Stimulated activated memory B cell treated with anti-CD40 and anti-IgM and Interleukin-4, amounts not matched to agents 10 μg/mL and 1 μg/mL and 100 μg/mL, for 72 hours (primary cell): ENCODE measurements around the gene MAGOH.
"Not testable (repeated sequence)": the region's sequence is repeated elsewhere in the genome, so short reads cannot be mapped to it uniquely, and the experiment has no call there.

Experiments
- ATAC-seq: fragments of 150-1000 bp; cut with Tn5 transposase; 2 replicates; pipeline ENCODE4 v1.10.0; 2021
- H3K27ac Mint-ChIP-seq: one replicate; pipeline ENCODE4 v1.8.0; 2022; ENCODE audit warnings: mild to moderate bottlenecking, mixed read lengths
- H3K27me3 Mint-ChIP-seq: one replicate; pipeline ENCODE4 v1.8.0; 2022; ENCODE audit warnings: mixed read lengths
- H3K36me3 Mint-ChIP-seq: one replicate; pipeline ENCODE4 v1.8.0; 2022; ENCODE audit warnings: mixed read lengths
- H3K4me1 Mint-ChIP-seq: one replicate; pipeline ENCODE4 v1.8.0; 2022; ENCODE audit warnings: mixed read lengths
- H3K4me3 Mint-ChIP-seq: one replicate; pipeline ENCODE4 v1.8.0; 2022; ENCODE audit warnings: mild to moderate bottlenecking, moderate library complexity, mixed read lengths
- H3K9me3 Mint-ChIP-seq: one replicate; pipeline ENCODE4 v1.8.0; 2022; ENCODE audit warnings: mixed read lengths

MAGOH gene

GRCh38 chr1:53238197-53239155, at the start of gene MAGOH:
MAGOH (minus strand) TSS chr1:53238518; CDS start chr1:53238448, 70 bp downstream.
- Mint-ChIP-seq H3K27me3 (no peaks in the 10 kb centered on the region), H3K36me3 (peaks cover 27% of the 10 kb centered on the region), H3K9me3 (peaks cover 3% of the 10 kb centered on the region), H3K27ac (peak within 1 kb of the TSS; percentile 98), H3K4me1 (peaks cover 34% of the 10 kb centered on the region), H3K4me3 (peak within 1 kb of the TSS; percentile 100)
- ATAC-seq: peak; percentile 100

- Mint-ChIP-seq H3K27me3 (no peaks in the 10 kb centered on the region), H3K27ac (no peak overlapping the region)
These were observed 48.6 kb upstream of the MAGOH start for GRCh38 chr1:53286955-53287354.

GRCh38 chr1:53285969-53286760, 47.8 kb upstream of the MAGOH start:
- H3K27ac Mint-ChIP-seq: no peak overlapping the region
- peak; percentile 67 for ATAC-seq
- no peaks in the 10 kb centered on the region for H3K9me3 Mint-ChIP-seq
- no peaks in the 10 kb centered on the region for H3K4me1 Mint-ChIP-seq
- H3K27me3 Mint-ChIP-seq: no peaks in the 10 kb centered on the region
- no peak overlapping the region for H3K4me3 Mint-ChIP-seq
- peaks cover 48% of the 10 kb centered on the region for H3K36me3 Mint-ChIP-seq

More at GRCh38 chr1:53286955-53287354, 48.6 kb upstream of the MAGOH start:
- no peak for ATAC-seq
- H3K9me3 Mint-ChIP-seq: no peaks in the 10 kb centered on the region
- H3K36me3 Mint-ChIP-seq: peaks cover 47% of the 10 kb centered on the region
- peaks cover under 1% of the 10 kb centered on the region for H3K4me1 Mint-ChIP-seq
- no peak overlapping the region for H3K4me3 Mint-ChIP-seq

- no peaks in the 10 kb centered on the region for H3K9me3 Mint-ChIP-seq
- H3K27me3 Mint-ChIP-seq: no peaks in the 10 kb centered on the region
- H3K4me3 Mint-ChIP-seq: no peak overlapping the region
- H3K4me1 Mint-ChIP-seq: no peaks in the 10 kb centered on the region
- no peak overlapping the region for H3K27ac Mint-ChIP-seq
- no peak for ATAC-seq
- peaks cover 53% of the 10 kb centered on the region for H3K36me3 Mint-ChIP-seq
These were observed 47.2 kb upstream of the MAGOH start for GRCh38 chr1:53285546-53285945.

GRCh38 chr1:53284224-53285020, 46.1 kb upstream of the MAGOH start:
- no peak for ATAC-seq
- no peaks in the 10 kb centered on the region for H3K27me3 Mint-ChIP-seq
- peaks cover 52% of the 10 kb centered on the region for H3K36me3 Mint-ChIP-seq
- no peaks in the 10 kb centered on the region for H3K9me3 Mint-ChIP-seq
- no peak overlapping the region for H3K4me3 Mint-ChIP-seq
- H3K27ac Mint-ChIP-seq: no peak overlapping the region
- H3K4me1 Mint-ChIP-seq: no peaks in the 10 kb centered on the region

GRCh38 chr1:53283156-53283555, 44.8 kb upstream of the MAGOH start:
- H3K36me3 Mint-ChIP-seq: peaks cover 47% of the 10 kb centered on the region
- H3K4me3 Mint-ChIP-seq, H3K27me3 Mint-ChIP-seq, H3K27ac Mint-ChIP-seq, H3K9me3 Mint-ChIP-seq, H3K4me1 Mint-ChIP-seq, ATAC-seq: not testable (repeated sequence)

- Mint-ChIP-seq H3K27me3 (no peaks in the 10 kb centered on the region), H3K4me1 (peaks cover 6% of the 10 kb centered on the region), H3K36me3 (peaks cover 49% of the 10 kb centered on the region), H3K4me3 (no peak overlapping the region), H3K9me3 (no peaks in the 10 kb centered on the region), H3K27ac (peak overlapping the region; percentile 64)
- no peak for ATAC-seq
These were observed 42.8 kb upstream of the MAGOH start for GRCh38 chr1:53281133-53281532.

GRCh38 chr1:53280496-53280895, 42.2 kb upstream of the MAGOH start:
- H3K4me3 Mint-ChIP-seq: no peak overlapping the region
- H3K36me3 Mint-ChIP-seq: peaks cover 55% of the 10 kb centered on the region
- no peak for ATAC-seq
- H3K9me3 Mint-ChIP-seq: no peaks in the 10 kb centered on the region
- H3K4me1 Mint-ChIP-seq: peaks cover 6% of the 10 kb centered on the region
- H3K27ac Mint-ChIP-seq: peak overlapping the region; percentile 64
- no peaks in the 10 kb centered on the region for H3K27me3 Mint-ChIP-seq

- Mint-ChIP-seq H3K9me3 (no peaks in the 10 kb centered on the region), H3K36me3 (peaks cover 57% of the 10 kb centered on the region), H3K27me3 (no peaks in the 10 kb centered on the region), H3K27ac (no peak overlapping the region), H3K4me3 (no peak overlapping the region), H3K4me1 (peaks cover 6% of the 10 kb centered on the region)
- no peak for ATAC-seq
These were observed 41.2 kb upstream of the MAGOH start for GRCh38 chr1:53279296-53280200.

- Mint-ChIP-seq H3K27me3 (no peaks in the 10 kb centered on the region), H3K36me3 (peaks cover 63% of the 10 kb centered on the region), H3K4me3 (no peak overlapping the region), H3K9me3 (no peaks in the 10 kb centered on the region), H3K4me1 (peaks cover 6% of the 10 kb centered on the region), H3K27ac (peak overlapping the region; percentile 54)
- peak; percentile 71 for ATAC-seq
These were observed 40.0 kb upstream of the MAGOH start for GRCh38 chr1:53278298-53278725.

GRCh38 chr1:53277326-53277725, 39.0 kb upstream of the MAGOH start:
- H3K27ac Mint-ChIP-seq: no peak overlapping the region
- peaks cover 73% of the 10 kb centered on the region for H3K36me3 Mint-ChIP-seq
- no peaks in the 10 kb centered on the region for H3K9me3 Mint-ChIP-seq
- no peak for ATAC-seq
- H3K4me1 Mint-ChIP-seq: peaks cover 6% of the 10 kb centered on the region
- H3K27me3 Mint-ChIP-seq: no peaks in the 10 kb centered on the region
- no peak overlapping the region for H3K4me3 Mint-ChIP-seq

- peak; percentile 15 for ATAC-seq
- H3K9me3 Mint-ChIP-seq: no peaks in the 10 kb centered on the region
- H3K27me3 Mint-ChIP-seq: no peaks in the 10 kb centered on the region
- peaks cover 6% of the 10 kb centered on the region for H3K4me1 Mint-ChIP-seq
- peaks cover 69% of the 10 kb centered on the region for H3K36me3 Mint-ChIP-seq
- no peak overlapping the region for H3K4me3 Mint-ChIP-seq
- no peak overlapping the region for H3K27ac Mint-ChIP-seq
These were observed 38.6 kb upstream of the MAGOH start for GRCh38 chr1:53276902-53277281.

GRCh38 chr1:53276153-53276901, 38.0 kb upstream of the MAGOH start:
- H3K27me3 Mint-ChIP-seq: no peaks in the 10 kb centered on the region
- no peak overlapping the region for H3K4me3 Mint-ChIP-seq
- peaks cover 65% of the 10 kb centered on the region for H3K36me3 Mint-ChIP-seq
- H3K9me3 Mint-ChIP-seq: no peaks in the 10 kb centered on the region
- peaks cover 6% of the 10 kb centered on the region for H3K4me1 Mint-ChIP-seq
- no peak overlapping the region for H3K27ac Mint-ChIP-seq
- no peak for ATAC-seq
